PC-3 (cell line): ENCODE data around the gene SH3RF2. TPM values are rescaled to one million over a fixed set of nuclear protein-coding genes. Genes with fewer than 3 reads are reported as not detected.

ENCODE experiments used
- ATAC-seq: fragments of 200-7000 bp; cut with Tn5 transposase; 2 replicates; pipeline ENCODE4 v1.9.1; 2020; ENCODE audit warnings: mild to moderate bottlenecking, moderate library complexity
- BruUV-seq: library from RNA; stranded (reverse); fragments of 400-500 nt; replicated peaks from 2 replicates; lab custom pipeline; 2021; lab: Mats Ljungman, UMichigan
- CTCF ChIA-PET: fragments of 300-600 bp; sonication (Branson Sonifier 250); formaldehyde crosslinking; loops from one replicate; lab custom pipeline; 2022; ENCODE audit warnings: antibody characterized with exemption; lab: Charles Lee
- POLR2A ChIA-PET: fragments of 300-600 bp; sonication (Branson Sonifier 250); formaldehyde crosslinking; loops from one replicate; lab custom pipeline; 2022; ENCODE audit warnings: antibody characterized with exemption; ENCODE audit not compliant: unreplicated experiment; lab: Charles Lee
- DNase-seq: peaks from one replicate; pipeline ENCODE4 v3.0.0-alpha.2; 2015
- H2AFZ ChIP-seq: fragments of 300-600 bp; sonication (generic); 2 replicates; pipeline ENCODE4 v1.6.0; 2016; ENCODE audit warnings: antibody characterized with exemption, low read length
- H3F3A ChIP-seq: fragments of 300-600 bp; sonication (generic); one replicate; pipeline ENCODE4 v1.6.0; 2017; ENCODE audit warnings: antibody characterized with exemption, low read length, control low read depth, mild to moderate bottlenecking; ENCODE audit not compliant: unreplicated experiment
- H3K27ac ChIP-seq: fragments of 300-600 bp; sonication (generic); 2 replicates; pipeline ENCODE4 v1.5.1; 2016; ENCODE audit warnings: mild to moderate bottlenecking, low read length
- H3K27me3 ChIP-seq: fragments of 300-600 bp; sonication (generic); 2 replicates; pipeline ENCODE4 v1.6.1; 2016; ENCODE audit warnings: low read length, mixed read lengths
- H3K36me3 ChIP-seq: fragments of 300-600 bp; sonication (generic); 2 replicates; pipeline ENCODE4 v1.6.1; 2016; ENCODE audit warnings: low read depth, mixed run types, low read length, mixed read lengths
- H3K4me1 ChIP-seq: fragments of 300-600 bp; sonication (generic); 2 replicates; pipeline ENCODE4 v1.5.1; 2016; ENCODE audit warnings: low read length; ENCODE audit not compliant: insufficient read depth
- H3K4me2 ChIP-seq: fragments of 300-600 bp; sonication (generic); 2 replicates; pipeline ENCODE4 v1.6.0; 2016; ENCODE audit warnings: low read length
- H3K4me3 ChIP-seq: fragments of 300-600 bp; sonication (generic); 2 replicates; pipeline ENCODE4 v1.5.1; 2016; ENCODE audit warnings: mild to moderate bottlenecking, low read length, mixed read lengths
- H3K79me2 ChIP-seq: fragments of 300-600 bp; sonication (generic); 2 replicates; pipeline ENCODE4 v1.6.1; 2017; ENCODE audit warnings: low read length, mixed read lengths
- H3K9ac ChIP-seq: fragments of 300-600 bp; sonication (generic); 2 replicates; pipeline ENCODE4 v1.6.0; 2016; ENCODE audit warnings: mild to moderate bottlenecking, low read length
- H3K9me2 ChIP-seq: fragments of 300-600 bp; sonication (generic); replicated peaks from 2 replicates; pipeline ENCODE4 v1.6.1; 2016; ENCODE audit warnings: mixed run types, low read length, mixed read lengths
- H3K9me3 ChIP-seq: fragments of 300-600 bp; sonication (generic); 2 replicates; pipeline ENCODE4 v1.6.1; 2016; ENCODE audit warnings: low read length, mixed read lengths
- H4K20me1 ChIP-seq: fragments of 300-600 bp; sonication (generic); 2 replicates; pipeline ENCODE4 v1.6.1; 2016; ENCODE audit warnings: low read length, mixed read lengths
- EZH2 ChIP-seq: fragments of 300-600 bp; sonication (generic); IDR thresholded peaks from one replicate; pipeline ENCODE4 v1.6.1; 2017; ENCODE audit warnings: antibody characterized with exemption, mild to moderate bottlenecking, low read length; ENCODE audit not compliant: unreplicated experiment
- EZH2phosphoT487 ChIP-seq: fragments of 300-600 bp; sonication (generic); IDR thresholded peaks from 2 replicates; pipeline ENCODE4 v1.6.1; 2018; ENCODE audit warnings: mild to moderate bottlenecking, antibody characterized with exemption, low read length, borderline replicate concordance
- intact Hi-C: fragments of 100-400 bp; cut with micrococcal nuclease; formaldehyde crosslinking; loops from 2 replicates; pipeline ENCODE4 v1.9.0; 2023
- total RNA-seq: library from RNA; depleted of rRNA; stranded (reverse); fragments of >200 nt; gene quantifications from 2 replicates; pipeline ENCODE4 v1.2.3, GENCODE V29; 2014
- TF ChIP-seq, protein P1 (sequence below): fragments of 300-600 bp; sonication (generic); conservative IDR thresholded peaks from 2 replicates; pipeline ENCODE4 v1.5.1; 2017; ENCODE audit warnings: antibody characterized with exemption, low read depth, mild to moderate bottlenecking, low read length

The SH3RF2 gene
- total RNA-seq, 1 experiment from 2014 or later = 5.9 TPM

- Histone ChIP-seq H3K79me2 (no peaks in the 10 kb centered on the region), H3K4me1 (peaks cover 10% of the 10 kb centered on the region; the same call in 1 of the 2 replicates), H3K9me2 (no peaks in the 10 kb centered on the region), H2AFZ (no peak overlapping the region), H4K20me1 (no peaks in the 10 kb centered on the region), H3F3A (no peaks in the 10 kb centered on the region), H3K27ac (no peak overlapping the region), H3K27me3 (no peaks in the 10 kb centered on the region), H3K4me2 (no peak overlapping the region), H3K36me3 (no peaks in the 10 kb centered on the region), H3K9me3 (no peaks in the 10 kb centered on the region), H3K4me3 (no peak overlapping the region), H3K9ac (no peak overlapping the region)
- DNase-seq (peak; percentile 57), ATAC-seq (peak; percentile 74)
- no TSS peak for BruUV-seq
- POLR2A ChIA-PET = no interaction called here
- TF ChIP-seq EZH2phosphoT487 = no peak
- TF ChIP-seq EZH2 = no peak
- TF ChIP-seq, protein P1, sequence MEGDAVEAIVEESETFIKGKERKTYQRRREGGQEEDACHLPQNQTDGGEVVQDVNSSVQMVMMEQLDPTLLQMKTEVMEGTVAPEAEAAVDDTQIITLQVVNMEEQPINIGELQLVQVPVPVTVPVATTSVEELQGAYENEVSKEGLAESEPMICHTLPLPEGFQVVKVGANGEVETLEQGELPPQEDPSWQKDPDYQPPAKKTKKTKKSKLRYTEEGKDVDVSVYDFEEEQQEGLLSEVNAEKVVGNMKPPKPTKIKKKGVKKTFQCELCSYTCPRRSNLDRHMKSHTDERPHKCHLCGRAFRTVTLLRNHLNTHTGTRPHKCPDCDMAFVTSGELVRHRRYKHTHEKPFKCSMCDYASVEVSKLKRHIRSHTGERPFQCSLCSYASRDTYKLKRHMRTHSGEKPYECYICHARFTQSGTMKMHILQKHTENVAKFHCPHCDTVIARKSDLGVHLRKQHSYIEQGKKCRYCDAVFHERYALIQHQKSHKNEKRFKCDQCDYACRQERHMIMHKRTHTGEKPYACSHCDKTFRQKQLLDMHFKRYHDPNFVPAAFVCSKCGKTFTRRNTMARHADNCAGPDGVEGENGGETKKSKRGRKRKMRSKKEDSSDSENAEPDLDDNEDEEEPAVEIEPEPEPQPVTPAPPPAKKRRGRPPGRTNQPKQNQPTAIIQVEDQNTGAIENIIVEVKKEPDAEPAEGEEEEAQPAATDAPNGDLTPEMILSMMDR = no peak
- intact Hi-C loops = no loop called here
- CTCF ChIA-PET = no interaction called here
Measured at GRCh38 chr5:146018514-146019375, 82.4 kb downstream of the SH3RF2 start.

DNA sequence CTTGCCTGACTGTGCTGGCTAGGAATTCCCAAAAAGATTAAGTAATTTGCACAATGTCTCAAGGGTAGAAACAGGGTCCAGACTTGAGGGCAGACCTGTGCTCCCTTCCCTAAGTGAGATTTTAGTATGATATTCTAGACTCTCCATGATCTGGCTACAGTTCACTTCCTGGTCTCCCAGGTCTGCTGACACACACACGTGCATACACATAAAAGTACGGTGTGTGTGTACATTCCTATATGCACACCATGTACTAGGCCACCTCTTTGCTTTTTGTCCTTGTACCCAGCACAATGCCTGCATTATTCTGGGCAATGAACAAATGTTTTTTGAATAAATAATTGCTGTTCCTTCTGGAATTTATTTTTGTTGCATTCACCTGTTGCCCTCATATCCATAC, 83.7 kb downstream of the SH3RF2 start:
- Histone ChIP-seq H3K27ac (no peak overlapping the region), H3K4me2 (no peak overlapping the region), H3K9me3 (no peaks in the 10 kb centered on the region), H4K20me1 (no peaks in the 10 kb centered on the region), H3K27me3 (no peaks in the 10 kb centered on the region), H3K9me2 (no peaks in the 10 kb centered on the region), H3K4me1 (peaks cover 10% of the 10 kb centered on the region; the same call in 1 of the 2 replicates), H3K9ac (no peak overlapping the region), H3K79me2 (no peaks in the 10 kb centered on the region), H3F3A (no peaks in the 10 kb centered on the region), H2AFZ (no peak overlapping the region), H3K4me3 (no peak overlapping the region), H3K36me3 (no peaks in the 10 kb centered on the region)
- ChIA-PET POLR2A (no interaction called here), CTCF (interaction anchor here (0.5 kb wide), 2 partner anchors 13 to 1756 kb away, joined by 6 to 7 read pairs; no protein-coding TSS in a partner anchor)
- ATAC-seq (no peak), DNase-seq (no peak)
- intact Hi-C loops = no loop called here
- no TSS peak for BruUV-seq
- TF ChIP-seq EZH2 (no peak), EZH2phosphoT487 (no peak)
- TF ChIP-seq, protein P1 = no peak

DNA sequence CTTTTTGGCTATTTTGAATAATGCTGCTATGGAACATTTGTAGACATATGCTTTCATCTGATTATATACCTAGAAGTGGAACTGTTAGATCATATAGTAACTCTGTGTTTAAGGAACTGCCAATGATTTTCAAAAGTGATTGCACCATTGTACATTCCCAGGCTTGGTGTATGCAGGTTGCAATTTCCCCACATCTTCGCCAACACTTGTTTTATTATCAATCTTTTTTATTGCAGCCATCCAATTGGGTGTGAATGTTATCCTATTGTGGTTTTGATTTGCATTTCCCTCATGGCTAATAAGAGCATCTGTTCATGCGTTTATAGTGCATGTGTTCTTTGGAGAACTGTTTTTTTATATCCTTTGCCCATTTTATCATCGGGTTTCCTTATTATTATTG, 87.7 kb downstream of the SH3RF2 start:
- Histone ChIP-seq H3K27me3 (no peaks in the 10 kb centered on the region), H3K9me3 (no peaks in the 10 kb centered on the region), H3K4me1 (peaks cover 25% of the 10 kb centered on the region), H4K20me1 (no peaks in the 10 kb centered on the region), H3K9ac (no peak overlapping the region), H2AFZ (no peak overlapping the region), H3K79me2 (no peaks in the 10 kb centered on the region), H3K36me3 (no peaks in the 10 kb centered on the region), H3K4me3 (no peak overlapping the region), H3F3A (no peaks in the 10 kb centered on the region), H3K27ac (no peak overlapping the region), H3K4me2 (no peak overlapping the region), H3K9me2 (no peaks in the 10 kb centered on the region)
- ChIA-PET CTCF (no interaction called here), POLR2A (no interaction called here)
- ATAC-seq (no peak), DNase-seq (no peak)
- intact Hi-C loops = no loop called here
- BruUV-seq = no TSS peak
- TF ChIP-seq EZH2 (no peak), EZH2phosphoT487 (no peak)
- TF ChIP-seq, protein P1 = no peak
